K562 (cell line): ENCODE results near the gene RPS27. TPM values are rescaled to one million over a fixed set of nuclear protein-coding genes. Genes with fewer than 3 reads are reported as not detected.

ENCODE experiments used
- ARID3B ChIP-seq: fragments of 250-450 bp; sonication (Bioruptor Pico); IDR thresholded peaks from 2 replicates; pipeline ENCODE4 v1.4.0; 2020; ENCODE audit warnings: borderline replicate concordance
- CHCHD3 ChIP-seq: fragments of 250-450 bp; sonication (Bioruptor Pico); IDR thresholded peaks from 2 replicates; pipeline ENCODE4 v2.1.2; 2022; ENCODE audit warnings: mild to moderate bottlenecking
- FOXK1 ChIP-seq: sonication (generic); formaldehyde crosslinking; IDR thresholded peaks from 2 replicates; pipeline ENCODE4 v1.8.0; 2022; ENCODE audit warnings: missing genetic modification reagents, mild to moderate bottlenecking, borderline replicate concordance
- KLF13 ChIP-seq: fragments of 450-650 bp; IDR thresholded peaks from 2 replicates; pipeline ENCODE4 v1.6.1; 2016; ENCODE audit warnings: missing genetic modification characterization, low read depth, mild to moderate bottlenecking, missing compliant biosample characterization, moderate library complexity, borderline replicate concordance
- MAFG ChIP-seq: fragments of 450-650 bp; conservative IDR thresholded peaks from 2 replicates; pipeline ENCODE4 v1.6.1; 2016; ENCODE audit warnings: missing genetic modification characterization, missing compliant biosample characterization
- MTF1 ChIP-seq: fragments of 250-450 bp; sonication (Bioruptor Pico); IDR thresholded peaks from 2 replicates; pipeline ENCODE4 v1.9.0; 2021; ENCODE audit warnings: moderate library complexity, mild to moderate bottlenecking, inconsistent platforms, borderline replicate concordance
- NFIX ChIP-seq: fragments of 250-450 bp; sonication (Bioruptor Pico); IDR thresholded peaks from 2 replicates; pipeline ENCODE4 v1.4.0; 2020; ENCODE audit warnings: low read depth, mild to moderate bottlenecking, moderate library complexity
- NRF1 ChIP-seq, 2 experiments: fragments of 450-650 bp; IDR thresholded peaks in 1 of 2; conservative IDR thresholded peaks in 1 of 2; 2 replicates each; pipeline ENCODE4 v1.6.1; 2014; ENCODE audit warnings: mild to moderate bottlenecking in 2 of 2
- PHB2 ChIP-seq: fragments of 450-650 bp; IDR thresholded peaks from 2 replicates; pipeline ENCODE4 v1.6.1; 2017; ENCODE audit warnings: low read depth
- PHTF2 ChIP-seq: fragments of 250-450 bp; sonication (Bioruptor Pico); IDR thresholded peaks from 2 replicates; pipeline ENCODE4 v1.5.0; 2021; ENCODE audit warnings: mild to moderate bottlenecking
- RBM39 ChIP-seq: fragments of 200-400 bp; formaldehyde crosslinking; optimal IDR thresholded peaks from 2 replicates; pipeline ENCODE3; 2018; ENCODE audit warnings: low read depth, low read length
- SMARCC2 ChIP-seq: fragments of 450-650 bp; IDR thresholded peaks from 2 replicates; pipeline ENCODE4 v1.6.1; 2017; ENCODE audit warnings: antibody characterized with exemption, moderate library complexity, mild to moderate bottlenecking, low read depth
- SRSF3 ChIP-seq: fragments of 200-400 bp; formaldehyde crosslinking; IDR thresholded peaks from 2 replicates; pipeline ENCODE4 v1.6.1; 2016; ENCODE audit warnings: mild to moderate bottlenecking, low read length, moderate library complexity; ENCODE audit not compliant: insufficient read depth
- SRSF7 ChIP-seq: fragments of 200-400 bp; formaldehyde crosslinking; optimal IDR thresholded peaks from 2 replicates; pipeline ENCODE3; 2017; ENCODE audit warnings: mild to moderate bottlenecking, low read depth, low read length
- TCF7 ChIP-seq: sonication (generic); IDR thresholded peaks from 2 replicates; pipeline ENCODE4 v1.6.1; 2016; ENCODE audit warnings: antibody characterized with exemption, borderline replicate concordance
- XRCC3 ChIP-seq: fragments of 450-650 bp; IDR thresholded peaks from 2 replicates; pipeline ENCODE4 v1.6.1; 2017; ENCODE audit warnings: mild to moderate bottlenecking, moderate library complexity
- XRCC5 ChIP-seq: fragments of 200-400 bp; formaldehyde crosslinking; IDR thresholded peaks from 2 replicates; pipeline ENCODE4 v1.6.1; 2017; ENCODE audit warnings: low read depth, mild to moderate bottlenecking, low read length
- ZBTB17 ChIP-seq: fragments of 450-650 bp; formaldehyde crosslinking; IDR thresholded peaks from 2 replicates; pipeline ENCODE4 v1.4.0; 2020; ENCODE audit warnings: mild to moderate bottlenecking
- ZC3H11A ChIP-seq: IDR thresholded peaks from 2 replicates; pipeline ENCODE4 v1.6.1; 2012; ENCODE audit warnings: low read depth, low read length, improper control_type of control experiment
- ZKSCAN3 ChIP-seq: fragments of 250-450 bp; sonication (Bioruptor Pico); IDR thresholded peaks from 2 replicates; pipeline ENCODE4 v1.4.0; 2020
- ZNF23 ChIP-seq: fragments of 250-450 bp; sonication (Bioruptor Pico); IDR thresholded peaks from 2 replicates; pipeline ENCODE4 v1.4.0; 2020; ENCODE audit warnings: mild to moderate bottlenecking
- ZNF277 ChIP-seq: fragments of 250-450 bp; sonication (Bioruptor Pico); IDR thresholded peaks from 2 replicates; pipeline ENCODE4 v1.8.0; 2022; ENCODE audit warnings: inconsistent platforms, mild to moderate bottlenecking, moderate library complexity, borderline replicate concordance
- ZNF347 ChIP-seq: fragments of 450-650 bp; formaldehyde crosslinking; IDR thresholded peaks from 2 replicates; pipeline ENCODE4 v1.4.0; 2020; ENCODE audit warnings: low read depth, mild to moderate bottlenecking, moderate library complexity
- ZNF395 ChIP-seq: fragments of 200-800 bp; sonication (Bioruptor generic); IDR thresholded peaks from 2 replicates; pipeline ENCODE4 v1.6.1; 2017; ENCODE audit warnings: missing genetic modification characterization, missing compliant biosample characterization
- ZNF586 ChIP-seq: fragments of 450-650 bp; formaldehyde crosslinking; conservative IDR thresholded peaks from 2 replicates; pipeline ENCODE4 v1.4.0; 2020; ENCODE audit warnings: mild to moderate bottlenecking, moderate library complexity
- polyA plus RNA-seq, 8 experiments: library from polyadenylated mRNA; depleted of rRNA in 4 of 8; stranded (reverse) in 5 of 8; unstranded in 3 of 8; fragments of >200 nt; fragmentation: Nextera tagmentation in 2 of 8; fragmentation: Illumina TruSeq in 1 of 8; extraction: Ambion mirVana in 2 of 8; extraction: Trizol in 1 of 8; gene quantifications; 2 replicates each; pipeline versions ENCODE4 v1.2.1 to v1.2.3, GENCODE V29; 2011 to 2014; ENCODE audit warnings: inconsistent platforms in 1 of 8, missing spikeins in 1 of 8
- total RNA-seq, 7 experiments: library from RNA; depleted of rRNA in 6 of 7; stranded (reverse); fragments of >200 nt in 6 of 7; fragmentation: Illumina TruSeq in 2 of 7; extraction: Trizol in 2 of 7; gene quantifications; 2 replicates each; pipeline versions ENCODE4 v1.2.1 to v1.2.3, GENCODE V29; 2011 to 2021; ENCODE audit warnings: low replicate concordance in 1 of 7

RPS27 gene
- total and polyA plus RNA-seq, 9 of the 15 experiments (the other 6 are each of a cell fraction or from before 2014, with no cell fraction given), result 2,091 to 9,377 (median 6,706) TPM

GRCh38 chr1:153990468-153991150 lies at the start of gene RPS27 (continued):
- peak; percentile 97 for TF ChIP-seq RBM39
- TF ChIP-seq ARID3B (CRISPR knock-in tag), result no peak
- no peak for TF ChIP-seq ZC3H11A
- TF ChIP-seq XRCC5, result peak; percentile 92; the same call in 1 of the 2 replicates
- peak; percentile 70 to 76 for TF ChIP-seq NRF1 (conservative IDR thresholded peaks at IDR 0.05 in 1 of 2, IDR thresholded peaks at IDR 0.05 in 1 of 2)
- no peak for TF ChIP-seq MAFG (tag)
- TF ChIP-seq SRSF3, result no peak
- no peak for TF ChIP-seq ZNF586 (CRISPR knock-in tag)
- no peak for TF ChIP-seq ZNF23 (CRISPR knock-in tag)
- no peak for TF ChIP-seq SMARCC2
- TF ChIP-seq CHCHD3, result 0 out of 2 replicates have a peak, but pooled peaks have one; percentile 79
- no peak for TF ChIP-seq XRCC3
- TF ChIP-seq ZNF277 (CRISPR knock-in tag), result no peak
- peak; percentile 36; the same call in 1 of the 2 replicates for TF ChIP-seq KLF13 (tag)
- peak; percentile 100 for TF ChIP-seq TCF7
- no peak for TF ChIP-seq PHB2
- no peak for TF ChIP-seq SRSF7
- TF ChIP-seq ZNF395, result peak; percentile 72; the same call in 1 of the 2 replicates
- TF ChIP-seq ZBTB17, result 0 out of 2 replicates have a peak, but pooled peaks have one; percentile 68
- TF ChIP-seq ZKSCAN3, result no peak
- no peak for TF ChIP-seq NFIX (CRISPR knock-in tag)
- no peak for TF ChIP-seq FOXK1 (CRISPR knock-in tag)
- TF ChIP-seq MTF1 (CRISPR knock-in tag), result 0 out of 2 replicates have a peak, but pooled peaks have one; percentile 37
- TF ChIP-seq PHTF2, result no peak
- TF ChIP-seq ZNF347 (CRISPR knock-in tag), result no peak
